GM12878 (cell line): ENCODE results near the gene ANKRD33B. TPM values are rescaled to one million over a fixed set of nuclear protein-coding genes. Genes with fewer than 3 reads are reported as not detected.

Experiments
- ATAC-seq: fragments of 200-7000 bp; cut with Tn5 transposase; 3 replicates; pipeline ENCODE4 v1.9.1; 2020; ENCODE audit warnings: mild to moderate bottlenecking, moderate library complexity
- BruUV-seq: library from RNA; stranded (reverse); fragments of 400-500 nt; replicated peaks from 2 replicates; lab custom pipeline; 2021; lab: Mats Ljungman, UMichigan
- CTCF ChIA-PET: fragments of 300-600 bp; sonication (Branson Sonifier 250); formaldehyde crosslinking; extraction: SDS; loops from one replicate; lab custom pipeline; 2021; ENCODE audit warnings: inconsistent platforms; lab: Yijun Ruan, JAX
- POLR2A ChIA-PET: fragments of 350-600 bp; formaldehyde crosslinking; extraction: SDS; loops from one replicate; lab custom pipeline; 2021; ENCODE audit warnings: inconsistent platforms; lab: Charles Lee
- RAD21 ChIA-PET: fragments of 300-600 bp; sonication (Branson Sonifier 250); formaldehyde crosslinking; loops from one replicate; lab custom pipeline; 2023; ENCODE audit warnings: antibody characterized with exemption; ENCODE audit not compliant: unreplicated experiment; lab: Charles Lee
- SMC1A ChIA-PET: fragments of 300-600 bp; sonication (Branson Sonifier 250); formaldehyde crosslinking; loops from one replicate; lab custom pipeline; 2023; ENCODE audit not compliant: unreplicated experiment, uncharacterized antibody; lab: Charles Lee
- DNase-seq: peaks from one replicate; pipeline ENCODE4 v3.0.0-alpha.2; 2011; ENCODE audit warnings: low read depth, low spot score
- FAIRE-seq: peaks from 3 replicates; lab custom pipeline; 2011; peaks lifted over from hg19 to GRCh38; lab: Jason Lieb, UNC
- H2AFZ ChIP-seq: 2 replicates; pipeline ENCODE4 v1.6.0; 2011; ENCODE audit warnings: low read depth, low read length, control low read depth; ENCODE audit not compliant: control insufficient read depth
- H3K27ac ChIP-seq: 2 replicates; pipeline ENCODE4 v1.5.1; 2011; ENCODE audit warnings: control low read depth; ENCODE audit not compliant: control insufficient read depth, insufficient read depth
- H3K27me3 ChIP-seq, 2 experiments: replicated peaks in 1 of 2; 2 replicates each; pipeline versions ENCODE4 v1.6.0 to v1.6.1; 2011; ENCODE audit warnings: low read length in 1 of 2; ENCODE audit not compliant: control insufficient read depth in 2 of 2, insufficient read depth in 2 of 2
- H3K36me3 ChIP-seq, 2 experiments: 2 replicates each; pipeline ENCODE4 v1.5.1; 2011; ENCODE audit warnings: low read length in 1 of 2; ENCODE audit not compliant: control insufficient read depth in 2 of 2, insufficient read depth in 2 of 2
- H3K4me1 ChIP-seq: 2 replicates; pipeline ENCODE4 v1.6.1; 2011; ENCODE audit warnings: mild to moderate bottlenecking, low read length, moderate library complexity, mixed read lengths; ENCODE audit not compliant: control insufficient read depth, insufficient read depth
- H3K4me2 ChIP-seq: 2 replicates; pipeline ENCODE4 v1.6.0; 2011; ENCODE audit warnings: control low read depth; ENCODE audit not compliant: control insufficient read depth, insufficient read depth
- H3K4me3 ChIP-seq: fragments of 200-600 bp; sonication (generic); 2 replicates; pipeline ENCODE4 v1.5.1; 2016
- H3K79me2 ChIP-seq: 2 replicates; pipeline ENCODE4 v1.6.0; 2011; ENCODE audit warnings: low read length; ENCODE audit not compliant: control insufficient read depth, insufficient read depth
- H3K9ac ChIP-seq: 2 replicates; pipeline ENCODE4 v1.8.0; 2011; ENCODE audit warnings: low read length, control low read depth, mixed read lengths; ENCODE audit not compliant: control insufficient read depth, insufficient read depth
- H3K9me3 ChIP-seq: replicated peaks from 3 replicates; pipeline ENCODE4 v1.5.1; 2011; ENCODE audit warnings: mild to moderate bottlenecking, low read length; ENCODE audit not compliant: control insufficient read depth, insufficient read depth
- H4K20me1 ChIP-seq: 2 replicates; pipeline ENCODE4 v1.6.0; 2011; ENCODE audit not compliant: control insufficient read depth, insufficient read depth
- CBX3 ChIP-seq: fragments of 200-600 bp; sonication (generic); IDR thresholded peaks from 2 replicates; pipeline ENCODE4 v1.6.1; 2016; ENCODE audit warnings: low read depth, borderline replicate concordance
- FOXK2 ChIP-seq: fragments of 450-650 bp; IDR thresholded peaks from 2 replicates; pipeline ENCODE4 v1.6.1; 2017; ENCODE audit warnings: mild to moderate bottlenecking, moderate library complexity
- IKZF2 ChIP-seq, 2 experiments: fragments of 450-650 bp; IDR thresholded peaks; 2 replicates each; pipeline ENCODE4 v1.6.1; 2017; ENCODE audit warnings: mild to moderate bottlenecking in 2 of 2, moderate library complexity in 2 of 2
- NFXL1 ChIP-seq: fragments of 450-650 bp; IDR thresholded peaks from 2 replicates; pipeline ENCODE4 v1.6.1; 2017; ENCODE audit warnings: antibody characterized with exemption, mild to moderate bottlenecking, borderline replicate concordance
- NFYB ChIP-seq: IDR thresholded peaks from 2 replicates; pipeline ENCODE4 v1.6.1; 2011; ENCODE audit warnings: low read depth, mild to moderate bottlenecking, low read length, improper control_type of control experiment, moderate library complexity; ENCODE audit not compliant: insufficient read depth
- SMAD1 ChIP-seq: fragments of 450-650 bp; IDR thresholded peaks from 2 replicates; pipeline ENCODE4 v1.6.1; 2018; ENCODE audit warnings: mild to moderate bottlenecking, low read depth; ENCODE audit not compliant: partially characterized antibody
- SMC3 ChIP-seq: IDR thresholded peaks from 2 replicates; pipeline ENCODE4 v1.6.1; 2011; ENCODE audit warnings: low read length, improper control_type of control experiment, borderline replicate concordance
- TAF1 ChIP-seq: IDR thresholded peaks from 2 replicates; pipeline ENCODE4 v1.6.1; 2011; ENCODE audit warnings: mild to moderate bottlenecking, low read depth, low read length, borderline replicate concordance
- ZNF622 ChIP-seq: fragments of 450-650 bp; IDR thresholded peaks from 2 replicates; pipeline ENCODE4 v1.6.1; 2017; ENCODE audit warnings: mild to moderate bottlenecking, inconsistent platforms
- WGBS: methylation state at CpG from one replicate; pipeline ENCODE4 v1.1.6; 2016; ENCODE audit warnings: low lambda C conversion rate; ENCODE audit not compliant: insufficient replicate concordance, insufficient coverage; ENCODE audit errors: missing lambda C conversion rate; 5-methylcytosine and 5-hydroxymethylcytosine counted together
- in situ Hi-C: fragments of 300-500 bp; cut with MboI; formaldehyde crosslinking; loops from 9 replicates; pipeline ENCODE4 v1.14.3; 2018; ENCODE audit warnings: mixed read lengths
- intact Hi-C: fragments of 100-400 bp; cut with micrococcal nuclease; formaldehyde crosslinking; loops from one replicate; pipeline ENCODE4 v1.14.2; 2022; ENCODE audit not compliant: unreplicated experiment
- polyA plus RNA-seq, 11 experiments: library from polyadenylated mRNA; depleted of rRNA in 4 of 11; unstranded in 6 of 11; stranded (reverse) in 5 of 11; fragments of >200 nt; fragmentation: Nextera tagmentation in 4 of 11; fragmentation: Illumina TruSeq in 1 of 11; extraction: Ambion mirVana in 4 of 11; extraction: Trizol in 1 of 11; gene quantifications; 1 replicate in 1 of 11; 2 replicates in 10 of 11; pipeline versions ENCODE4 v1.2.1 to v1.2.3, GENCODE V29; 2011 to 2016; ENCODE audit warnings: inconsistent platforms in 2 of 11, missing spikeins in 2 of 11, low read depth in 1 of 11
- total RNA-seq, 4 experiments: library from RNA; depleted of rRNA in 3 of 4; stranded (reverse); fragments of >200 nt in 3 of 4; fragmentation: Illumina TruSeq in 1 of 4; extraction: Trizol in 1 of 4; gene quantifications; 2 replicates each; pipeline versions ENCODE4 v1.2.1 to v1.2.3, GENCODE V29; 2013 to 2021
- TF ChIP-seq, protein P1 (sequence below): fragments of 450-650 bp; IDR thresholded peaks from 2 replicates; pipeline ENCODE4 v1.6.1; 2017; ENCODE audit warnings: mild to moderate bottlenecking

The ANKRD33B gene
- total and polyA plus RNA-seq, 10 of the 15 experiments (the other 5 are each of a cell fraction or from before 2014, with no cell fraction given): 4.9 to 61.6 (median 15.6) TPM

DNA sequence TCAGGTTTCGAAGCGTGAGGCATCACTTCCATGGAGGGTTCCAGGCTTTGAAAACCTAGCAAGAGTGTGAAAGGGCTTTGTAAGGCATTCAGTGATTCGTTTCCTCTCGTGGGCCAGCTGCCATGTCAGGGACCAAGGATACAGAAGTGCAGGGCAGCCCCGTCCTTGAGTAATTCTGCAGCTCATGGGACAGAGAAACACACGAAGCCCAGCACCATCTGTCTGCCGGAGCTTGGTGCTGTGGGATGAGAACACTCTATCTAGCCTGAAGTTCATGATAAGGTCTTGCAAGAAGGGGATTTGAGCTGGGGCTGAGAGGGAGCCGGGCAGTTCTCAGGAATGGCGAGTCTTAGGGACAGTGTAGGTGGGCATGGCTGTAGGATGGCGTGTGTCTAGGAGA, 55.8 kb downstream of the ANKRD33B start:
- H3K36me3 ChIP-seq: peaks cover 21 to 31% of the 10 kb centered on the region in 2 experiments; a peak in 3 of 4 replicates
- intact Hi-C loops: no loop called here
- no peaks in the 10 kb centered on the region for H3K9me3 ChIP-seq
- H3K27me3 ChIP-seq: no peaks in the 10 kb centered on the region
- no peak for ATAC-seq
- H4K20me1 ChIP-seq: no peaks in the 10 kb centered on the region
- 86% methylated on average over 10 of the region's 10 CpGs for WGBS
- no peak for FAIRE-seq
- DNase-seq: no peak
- CTCF ChIA-PET: interaction anchor here (1.0 to 2.7 kb wide), 7 partner anchors 8 to 70 kb away, joined by 3 to 26 read pairs (median 5); no protein-coding TSS in a partner anchor
- H3K27ac ChIP-seq: peak overlapping the region; percentile 53; the same call in 1 of the 2 replicates
- H3K9ac ChIP-seq: no peak overlapping the region
- peaks cover 16% of the 10 kb centered on the region for H3K4me1 ChIP-seq
- POLR2A ChIA-PET: interaction anchor here (0.7 to 1.9 kb wide), 4 partner anchors 9 to 53 kb away, joined by 4 to 15 read pairs (median 6); no protein-coding TSS in a partner anchor
- RAD21 ChIA-PET: interaction anchor here (1.3 to 2.3 kb wide), 3 partner anchors 8 to 53 kb away, joined by 3 to 14 read pairs (median 4); no protein-coding TSS in a partner anchor
- SMC1A ChIA-PET: interaction anchor here (1.2 to 12.0 kb wide), 14 partner anchors 10 to 167 kb away, joined by 3 to 192 read pairs (median 8); no protein-coding TSS in a partner anchor
- H2AFZ ChIP-seq: no peak overlapping the region
- peaks cover 44% of the 10 kb centered on the region for H3K79me2 ChIP-seq
- in situ Hi-C loops: no loop called here
- BruUV-seq: no TSS peak
- no peak overlapping the region for H3K4me2 ChIP-seq
- TF ChIP-seq SMC3: no peak
- TF ChIP-seq NFXL1: no peak
- TF ChIP-seq TAF1: no peak
- TF ChIP-seq CBX3: no peak
- no peak for TF ChIP-seq NFYB
- TF ChIP-seq, protein P1, sequence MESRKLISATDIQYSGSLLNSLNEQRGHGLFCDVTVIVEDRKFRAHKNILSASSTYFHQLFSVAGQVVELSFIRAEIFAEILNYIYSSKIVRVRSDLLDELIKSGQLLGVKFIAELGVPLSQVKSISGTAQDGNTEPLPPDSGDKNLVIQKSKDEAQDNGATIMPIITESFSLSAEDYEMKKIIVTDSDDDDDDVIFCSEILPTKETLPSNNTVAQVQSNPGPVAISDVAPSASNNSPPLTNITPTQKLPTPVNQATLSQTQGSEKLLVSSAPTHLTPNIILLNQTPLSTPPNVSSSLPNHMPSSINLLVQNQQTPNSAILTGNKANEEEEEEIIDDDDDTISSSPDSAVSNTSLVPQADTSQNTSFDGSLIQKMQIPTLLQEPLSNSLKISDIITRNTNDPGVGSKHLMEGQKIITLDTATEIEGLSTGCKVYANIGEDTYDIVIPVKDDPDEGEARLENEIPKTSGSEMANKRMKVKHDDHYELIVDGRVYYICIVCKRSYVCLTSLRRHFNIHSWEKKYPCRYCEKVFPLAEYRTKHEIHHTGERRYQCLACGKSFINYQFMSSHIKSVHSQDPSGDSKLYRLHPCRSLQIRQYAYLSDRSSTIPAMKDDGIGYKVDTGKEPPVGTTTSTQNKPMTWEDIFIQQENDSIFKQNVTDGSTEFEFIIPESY: no peak
- TF ChIP-seq IKZF2 (IDR thresholded peaks at IDR 0.05): no peak
- TF ChIP-seq FOXK2: no peak
- TF ChIP-seq SMAD1: no peak
- no peak for TF ChIP-seq ZNF622
- H3K4me3 ChIP-seq: no peak overlapping the region
